BLaER1 treated with 17β-estradiol and CSF1 and Interleukin-3, amounts not matched to agents 10 nM and 100 nM (cell line): ENCODE results near the gene ZNF592.
"Not testable (repeated sequence)": the region's sequence is repeated elsewhere in the genome, so short reads cannot be mapped to it uniquely, and the experiment has no call there.

Experiments
- H3K27ac ChIP-seq, 11 experiments: shearing (Covaris generic); formaldehyde crosslinking; 2 replicates each; pipeline ENCODE4 v1.8.1; 2022
- H3K27me3 ChIP-seq, 11 experiments: shearing (Covaris generic); formaldehyde crosslinking; 2 replicates each; pipeline ENCODE4 v1.8.1; 2022
- H3K36me3 ChIP-seq, 11 experiments: shearing (Covaris generic); formaldehyde crosslinking; 2 replicates each; pipeline ENCODE4 v1.8.1; 2022
- H3K4me1 ChIP-seq, 10 experiments: shearing (Covaris generic); formaldehyde crosslinking; 2 replicates each; pipeline ENCODE4 v1.8.1; 2022
- H3K4me2 ChIP-seq, 11 experiments: shearing (Covaris generic); formaldehyde crosslinking; 2 replicates each; pipeline ENCODE4 v1.8.1; 2022
- H3K4me3 ChIP-seq, 10 experiments: shearing (Covaris generic); formaldehyde crosslinking; 2 replicates each; pipeline ENCODE4 v1.8.1; 2022
- H3K9ac ChIP-seq, 11 experiments: shearing (Covaris generic); formaldehyde crosslinking; 2 replicates each; pipeline ENCODE4 v1.8.1; 2022
- H3K9me3 ChIP-seq, 11 experiments: shearing (Covaris generic); formaldehyde crosslinking; replicated peaks in 1 of 11; 2 replicates each; pipeline ENCODE4 v1.8.1; 2022
- H4K20me1 ChIP-seq, 11 experiments: shearing (Covaris generic); formaldehyde crosslinking; 2 replicates each; pipeline ENCODE4 v1.8.1; 2022
- Cebpa-rat ChIP-seq, 11 experiments: shearing (Covaris generic); IDR thresholded peaks; 2 replicates each; pipeline ENCODE4 v1.8.1; 2022

The ZNF592 gene

GRCh38 chr15:84736375-84736774 is 12.0 kb upstream of the ZNF592 start:
- Histone ChIP-seq H3K27me3 (no peaks in the 10 kb centered on the region), H3K27ac (peak overlapping the region in 6 of 11 experiments; percentile 73 to 85 (median 78); a peak in 7 of 22 replicates), H3K4me2 (peak overlapping the region in 10 of 11 experiments; percentile 24 to 95 (median 90); a peak in 15 of 22 replicates), H3K36me3 (no peaks in the 10 kb centered on the region), H4K20me1 (no peaks in the 10 kb centered on the region), H3K9me3 (no peaks in the 10 kb centered on the region), H3K9ac (no peak overlapping the region), H3K4me3 (no peak overlapping the region), H3K4me1 (peaks cover 34 to 60% (median 42%) of the 10 kb centered on the region in 10 experiments)
- no peak for TF ChIP-seq Cebpa-rat (IDR thresholded peaks at IDR 0.05)

- H3K9me3 ChIP-seq = no peaks in the 10 kb centered on the region
- no peaks in the 10 kb centered on the region for H3K36me3 ChIP-seq
- H3K4me3 ChIP-seq = no peak overlapping the region
- H3K9ac ChIP-seq = no peak overlapping the region
- H3K4me2 ChIP-seq = 0 out of 22 replicates have a peak overlapping the region, but pooled peaks of 1 of the 11 experiments have one; percentile 95
- H3K4me1 ChIP-seq = peaks cover 34 to 54% (median 40%) of the 10 kb centered on the region in 10 experiments
- peak overlapping the region in 2 of 11 experiments; percentile 78; a peak in 1 of 22 replicates for H3K27ac ChIP-seq
- TF ChIP-seq Cebpa-rat (IDR thresholded peaks at IDR 0.05) = no peak
- no peaks in the 10 kb centered on the region for H4K20me1 ChIP-seq
- no peaks in the 10 kb centered on the region for H3K27me3 ChIP-seq
Measured at GRCh38 chr15:84737005-84737404, 11.4 kb upstream of the ZNF592 start.

- Histone ChIP-seq H3K4me3 (no peak overlapping the region), H3K4me2 (no peak overlapping the region; a peak in 3 of 22 replicates), H3K9ac (no peak overlapping the region), H3K36me3 (no peaks in the 10 kb centered on the region), H3K9me3 (no peaks in the 10 kb centered on the region), H3K27me3 (no peaks in the 10 kb centered on the region), H3K4me1 (peaks cover 11 to 28% (median 16%) of the 10 kb centered on the region in 10 experiments), H3K27ac (no peak overlapping the region), H4K20me1 (no peaks in the 10 kb centered on the region)
- TF ChIP-seq Cebpa-rat (IDR thresholded peaks at IDR 0.05) = no peak
Measured at GRCh38 chr15:84740691-84741090, 7.7 kb upstream of the ZNF592 start.

DNA sequence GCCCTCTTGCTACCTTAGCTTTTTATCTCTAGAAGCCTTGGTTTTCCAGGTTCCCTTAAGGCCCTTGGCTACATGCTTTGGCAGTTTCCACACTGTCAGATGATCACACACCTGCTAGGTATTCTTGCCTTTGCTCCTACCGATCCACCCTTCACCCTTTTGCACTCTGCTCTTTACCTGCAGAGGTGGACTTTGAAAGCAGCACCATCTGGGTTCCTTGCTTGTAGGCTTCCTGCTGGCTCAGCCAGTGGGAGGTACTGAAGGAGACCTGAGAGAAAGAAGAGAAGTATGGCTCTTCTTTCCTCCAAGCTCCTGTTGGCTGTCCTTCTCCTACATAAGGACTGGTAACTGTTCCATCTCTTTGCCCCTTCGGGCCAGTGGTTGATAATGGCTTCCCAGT is 7.3 kb upstream of the ZNF592 start:
- Histone ChIP-seq H3K27me3 (no peaks in the 10 kb centered on the region), H3K4me3 (no peak overlapping the region), H3K9me3 (no peaks in the 10 kb centered on the region), H3K4me1 (peaks cover 6 to 27% (median 12%) of the 10 kb centered on the region in 10 experiments; a peak in 18 of 20 replicates), H3K36me3 (no peaks in the 10 kb centered on the region), H4K20me1 (no peaks in the 10 kb centered on the region), H3K27ac (no peak overlapping the region), H3K4me2 (no peak overlapping the region), H3K9ac (no peak overlapping the region)
- TF ChIP-seq Cebpa-rat (IDR thresholded peaks at IDR 0.05) = no peak

DNA sequence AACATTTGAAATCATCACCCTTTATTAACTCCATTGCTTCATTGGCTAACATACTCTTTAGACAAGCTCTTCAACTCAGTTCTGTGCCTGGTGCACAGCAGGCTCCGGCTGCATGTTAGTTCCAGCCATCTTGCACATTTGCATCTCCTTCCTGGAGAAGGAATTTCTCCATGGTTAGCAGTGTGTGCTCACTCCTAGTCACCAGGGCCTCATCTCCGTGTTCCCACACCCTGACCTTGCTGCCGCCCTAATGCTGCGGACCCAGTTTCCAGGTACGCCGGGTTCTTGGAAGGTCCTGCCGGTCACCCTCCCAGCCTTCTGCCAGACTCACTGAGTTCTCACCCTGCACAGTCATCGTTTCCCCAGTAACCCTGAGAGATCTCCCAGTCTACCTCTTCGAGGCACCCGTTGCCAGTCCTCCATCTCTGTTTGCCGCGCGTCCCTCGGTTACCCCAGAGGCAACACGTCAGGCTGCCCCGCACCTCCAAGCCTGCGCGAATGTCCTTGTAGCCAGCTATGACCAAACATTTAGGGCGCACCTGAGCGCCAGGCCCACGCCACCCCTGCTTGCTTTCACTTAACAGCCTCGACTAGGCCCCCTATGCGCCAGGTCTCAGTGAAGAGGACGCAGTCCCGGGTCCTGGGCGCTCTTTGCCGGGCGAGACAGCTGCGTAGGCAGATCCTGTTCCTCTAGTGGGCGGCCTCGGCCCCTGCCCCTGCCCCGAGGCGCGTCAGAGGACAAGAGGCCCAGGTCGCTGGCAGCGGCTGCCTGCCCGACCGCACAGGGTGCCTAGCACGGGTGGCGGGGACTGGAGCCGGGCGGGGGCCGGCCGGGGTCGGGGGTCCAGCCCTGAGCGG is 747 bp upstream of the ZNF592 start:
- TF ChIP-seq Cebpa-rat (IDR thresholded peaks at IDR 0.05) = no peak
- no peaks in the 10 kb centered on the region for H3K9me3 ChIP-seq
- peak overlapping the region; percentile 86 to 96 (median 96) for H3K27ac ChIP-seq
- H3K4me1 ChIP-seq = peaks cover 40 to 56% (median 47%) of the 10 kb centered on the region in 10 experiments
- H4K20me1 ChIP-seq = peaks cover 20 to 39% (median 35%) of the 10 kb centered on the region in 11 experiments; a peak in 21 of 22 replicates
- H3K36me3 ChIP-seq = peaks cover 0 to 6% (median under 1%) of the 10 kb centered on the region in 11 experiments; a peak in 6 of 22 replicates
- peak overlapping the region; percentile 76 to 98 (median 89) for H3K4me3 ChIP-seq
- H3K4me2 ChIP-seq = peak overlapping the region; percentile 82 to 99 (median 96)
- H3K27me3 ChIP-seq = no peaks in the 10 kb centered on the region
- peak overlapping the region; percentile 88 to 96 (median 94) for H3K9ac ChIP-seq

DNA sequence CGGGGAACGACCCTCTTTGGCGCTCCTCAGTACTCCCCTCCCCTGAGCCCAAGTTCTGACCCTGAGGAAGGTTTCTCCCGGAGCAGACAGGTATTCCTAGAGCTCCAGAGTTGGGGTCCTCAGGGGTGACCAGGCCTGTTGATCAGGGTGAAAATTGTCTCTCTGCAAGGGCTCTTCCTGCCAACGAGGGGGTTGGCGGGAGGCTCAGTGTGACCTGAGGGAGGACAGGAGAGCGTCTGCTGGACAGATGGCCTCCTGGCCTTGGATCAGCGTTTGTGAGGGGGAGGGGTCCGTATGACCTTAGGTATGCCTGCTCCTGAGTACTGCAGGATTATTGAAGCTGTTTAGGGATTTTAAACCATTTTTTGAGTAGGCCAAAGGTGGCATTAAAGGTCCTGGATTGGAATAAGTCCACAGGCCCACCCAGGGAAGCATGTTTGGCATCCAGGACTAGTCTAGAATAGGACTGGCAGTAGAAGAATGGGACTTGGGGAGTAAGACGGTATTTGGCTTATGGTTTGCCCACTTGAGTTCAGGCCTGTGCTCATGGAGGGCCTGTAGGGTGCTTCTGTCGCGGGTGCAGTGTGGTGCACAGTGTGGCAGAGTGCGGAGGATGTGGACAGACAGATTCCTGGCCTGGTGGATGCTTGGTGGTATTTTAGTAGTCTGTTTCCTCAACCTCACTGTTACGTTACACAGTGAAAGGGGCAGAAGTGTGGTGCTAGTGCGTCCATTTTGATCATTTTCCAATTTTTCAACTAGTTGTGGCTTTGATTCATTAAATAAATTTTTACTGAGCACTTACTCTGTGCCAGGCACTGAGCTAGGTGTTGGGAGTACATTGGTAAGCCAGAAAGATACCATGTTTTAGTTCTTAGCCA is 959 bp downstream of the ZNF592 start:
- H3K27ac ChIP-seq = peak overlapping the region; percentile 86 to 96 (median 96)

DNA sequence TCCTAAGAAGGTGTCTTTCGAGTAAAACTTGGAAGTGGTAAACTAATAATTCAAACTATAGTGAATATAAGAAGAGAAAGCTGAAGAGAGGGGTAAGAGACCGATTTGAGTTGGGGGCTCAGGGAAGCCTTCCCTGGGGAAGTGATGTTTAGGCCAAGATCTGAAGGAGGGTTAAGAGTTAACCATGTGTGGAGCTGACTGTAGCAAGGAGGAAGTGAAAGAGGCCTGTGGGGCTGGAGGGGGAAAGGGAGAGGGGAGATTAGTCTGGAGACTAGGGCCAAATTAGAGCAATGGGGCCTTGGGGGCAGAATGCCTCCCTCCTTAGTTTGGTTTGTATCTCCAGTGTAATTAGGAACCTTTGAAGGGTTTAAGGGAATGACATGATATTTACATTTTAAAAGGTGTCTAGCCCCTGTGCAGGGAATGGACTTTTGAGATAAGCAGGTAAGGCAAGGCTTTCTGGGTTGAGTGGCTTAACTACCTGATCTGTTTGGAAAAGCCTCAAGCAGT is 2.2 kb downstream of the ZNF592 start:
- H3K27ac ChIP-seq = peak overlapping the region in 10 of 11 experiments; percentile 86 to 96 (median 96); a peak in 20 of 22 replicates
- no peak for TF ChIP-seq Cebpa-rat (IDR thresholded peaks at IDR 0.05)
- H3K9ac ChIP-seq = peak overlapping the region; percentile 88 to 96 (median 94); a peak in 20 of 22 replicates
- H3K4me3 ChIP-seq = peak overlapping the region; percentile 76 to 98 (median 89); a peak in 18 of 20 replicates
- peak overlapping the region; percentile 77 to 99 (median 94) for H3K4me2 ChIP-seq
- peaks cover 11 to 31% (median 21%) of the 10 kb centered on the region in 11 experiments; a peak in 21 of 22 replicates for H3K36me3 ChIP-seq
- H3K27me3 ChIP-seq = no peaks in the 10 kb centered on the region
- peaks cover 50 to 69% (median 65%) of the 10 kb centered on the region in 11 experiments for H4K20me1 ChIP-seq
- peaks cover 40 to 73% (median 50%) of the 10 kb centered on the region in 10 experiments for H3K4me1 ChIP-seq
- H3K9me3 ChIP-seq = no peaks in the 10 kb centered on the region

More for the DNA sequence above, 959 bp downstream of the ZNF592 start:
- Histone ChIP-seq H4K20me1 (peaks cover 37 to 57% (median 52%) of the 10 kb centered on the region in 11 experiments; a peak in 21 of 22 replicates), H3K4me3 (peak overlapping the region; percentile 76 to 98 (median 89)), H3K9me3 (no peaks in the 10 kb centered on the region), H3K9ac (peak overlapping the region; percentile 88 to 96 (median 94)), H3K4me2 (peak overlapping the region; percentile 77 to 99 (median 94)), H3K27me3 (no peaks in the 10 kb centered on the region), H3K36me3 (peaks cover 9 to 23% (median 18%) of the 10 kb centered on the region in 11 experiments; a peak in 20 of 22 replicates), H3K4me1 (peaks cover 40 to 73% (median 50%) of the 10 kb centered on the region in 10 experiments)
- no peak for TF ChIP-seq Cebpa-rat (IDR thresholded peaks at IDR 0.05)

GRCh38 chr15:84751721-84752120 is 3.3 kb downstream of the ZNF592 start:
- peaks cover 61 to 80% (median 76%) of the 10 kb centered on the region in 11 experiments for H4K20me1 ChIP-seq
- H3K9me3 ChIP-seq, H3K9ac ChIP-seq, H3K4me3 ChIP-seq, H3K27me3 ChIP-seq, H3K27ac ChIP-seq: not testable (repeated sequence)
- H3K4me1 ChIP-seq = peaks cover 39 to 71% (median 44%) of the 10 kb centered on the region in 10 experiments
- peaks cover 11 to 41% (median 28%) of the 10 kb centered on the region in 11 experiments; a peak in 21 of 22 replicates for H3K36me3 ChIP-seq
- peak overlapping the region; percentile 77 to 99 (median 94); a peak in 19 of 22 replicates for H3K4me2 ChIP-seq
